IMR-90 (cell line): ENCODE results near the gene HDAC3. TPM values are rescaled to one million over a fixed set of nuclear protein-coding genes. Genes with fewer than 3 reads are reported as not detected.

Experiments used
- ATAC-seq: fragments of 200-7000 bp; cut with Tn5 transposase; 2 replicates; pipeline ENCODE4 v1.9.1; 2020; ENCODE audit warnings: low read depth, mild to moderate bottlenecking, moderate library complexity
- BruUV-seq: library from RNA; stranded (reverse); fragments of 400-500 nt; replicated peaks from 2 replicates; lab custom pipeline; 2021; lab: Mats Ljungman, UMichigan
- CTCF ChIA-PET: fragments of 300-600 bp; formaldehyde crosslinking; extraction: SDS; loops from one replicate; lab custom pipeline; 2021; ENCODE audit warnings: antibody characterized with exemption; lab: Yijun Ruan, JAX
- POLR2A ChIA-PET: fragments of 300-600 bp; sonication (Branson Sonifier 250); formaldehyde crosslinking; loops from one replicate; lab custom pipeline; 2022; ENCODE audit warnings: antibody characterized with exemption; ENCODE audit not compliant: unreplicated experiment; lab: Charles Lee
- DNase-seq: peaks from one replicate; pipeline ENCODE4 v3.0.0; 2013
- H2AFZ ChIP-seq: replicated peaks from 2 replicates; pipeline ENCODE3; 2013; ENCODE audit warnings: low read length, mild to moderate bottlenecking; ENCODE audit not compliant: poor library complexity
- H2AK5ac ChIP-seq: 2 replicates; pipeline ENCODE4 v1.6.1; 2013; ENCODE audit warnings: low read depth, low read length, inconsistent platforms
- H2AK9ac ChIP-seq: replicated peaks from 2 replicates; pipeline ENCODE3; 2013; ENCODE audit warnings: mild to moderate bottlenecking, low read depth, low read length, moderate library complexity; ENCODE audit not compliant: poor library complexity
- H2BK120ac ChIP-seq: 2 replicates; pipeline ENCODE4 v1.6.1; 2013; ENCODE audit warnings: low read depth, low read length, inconsistent platforms
- H2BK15ac ChIP-seq: 3 replicates; pipeline ENCODE4 v1.6.1; 2013; ENCODE audit warnings: low read depth, low read length, inconsistent platforms
- H2BK20ac ChIP-seq: 2 replicates; pipeline ENCODE4 v1.6.1; 2013; ENCODE audit warnings: low read depth, mild to moderate bottlenecking, inconsistent platforms, low read length, moderate library complexity
- H2BK5ac ChIP-seq: 2 replicates; pipeline ENCODE4 v1.6.1; 2013; ENCODE audit warnings: mild to moderate bottlenecking, low read depth, low read length, inconsistent platforms; ENCODE audit not compliant: poor library complexity, severe bottlenecking
- H3K14ac ChIP-seq: replicated peaks from 2 replicates; pipeline ENCODE4 v1.6.1; 2013; ENCODE audit warnings: low read depth, low read length, inconsistent platforms
- H3K18ac ChIP-seq: 2 replicates; pipeline ENCODE4 v1.6.1; 2013; ENCODE audit warnings: low read depth, low read length, control low read depth
- H3K23ac ChIP-seq: 2 replicates; pipeline ENCODE4 v1.6.1; 2013; ENCODE audit warnings: low read depth, low read length, inconsistent platforms
- H3K27ac ChIP-seq: 2 replicates; pipeline ENCODE4 v1.5.1; 2013; ENCODE audit warnings: mild to moderate bottlenecking, control low read depth, low read length; ENCODE audit not compliant: insufficient read depth
- H3K27me3 ChIP-seq: 2 replicates; pipeline ENCODE4 v1.6.1; 2013; ENCODE audit warnings: low read length; ENCODE audit not compliant: control insufficient read depth, insufficient read depth
- H3K36me3 ChIP-seq: 2 replicates; pipeline ENCODE4 v1.6.1; 2013; ENCODE audit warnings: low read length, mixed read lengths; ENCODE audit not compliant: control insufficient read depth, insufficient read depth
- H3K4ac ChIP-seq: 2 replicates; pipeline ENCODE4 v1.6.1; 2013; ENCODE audit warnings: low read depth, low read length, inconsistent platforms
- H3K4me1 ChIP-seq: 2 replicates; pipeline ENCODE4 v1.6.1; 2013; ENCODE audit warnings: low read length, mixed read lengths; ENCODE audit not compliant: control insufficient read depth, insufficient read depth
- H3K4me2 ChIP-seq: 2 replicates; pipeline ENCODE4 v1.6.1; 2013; ENCODE audit warnings: low read depth, mild to moderate bottlenecking, control low read depth, low read length, moderate library complexity
- H3K4me3 ChIP-seq: 2 replicates; pipeline ENCODE4 v1.5.1; 2013; ENCODE audit warnings: low read depth, mild to moderate bottlenecking, control low read depth, low read length, moderate library complexity; ENCODE audit not compliant: insufficient read depth
- H3K56ac ChIP-seq: 2 replicates; pipeline ENCODE4 v1.6.1; 2013; ENCODE audit warnings: low read length, inconsistent platforms; ENCODE audit not compliant: insufficient read depth; ENCODE audit errors: extremely low read depth
- H3K79me1 ChIP-seq, 2 experiments: 2 replicates each; pipeline ENCODE4 v1.6.1; 2013; ENCODE audit warnings: low read length in 2 of 2, inconsistent platforms in 1 of 2, low read depth in 1 of 2
- H3K9ac ChIP-seq: 2 replicates; pipeline ENCODE4 v1.6.1; 2013; ENCODE audit warnings: low read depth, low read length, control low read depth
- H3K9me1 ChIP-seq: 2 replicates; pipeline ENCODE4 v1.6.1; 2013; ENCODE audit warnings: low read length, inconsistent platforms; ENCODE audit not compliant: insufficient read depth
- H3K9me3 ChIP-seq: 2 replicates; pipeline ENCODE4 v1.6.1; 2013; ENCODE audit warnings: low read length; ENCODE audit not compliant: control insufficient read depth, insufficient read depth
- H4K20me1 ChIP-seq: 2 replicates; pipeline ENCODE4 v1.6.1; 2013; ENCODE audit warnings: low read length, inconsistent platforms; ENCODE audit not compliant: insufficient read depth
- H4K5ac ChIP-seq: 2 replicates; pipeline ENCODE4 v1.6.1; 2013; ENCODE audit warnings: mild to moderate bottlenecking, low read depth, low read length, control low read depth
- H4K8ac ChIP-seq, 2 experiments: 2 replicates each; pipeline ENCODE4 v1.6.1; 2013; ENCODE audit warnings: low read depth in 2 of 2, low read length in 2 of 2, control low read depth in 1 of 2, inconsistent platforms in 1 of 2
- H4K91ac ChIP-seq: 2 replicates; pipeline ENCODE4 v1.6.1; 2013; ENCODE audit warnings: low read depth, low read length, inconsistent platforms; ENCODE audit not compliant: insufficient read depth
- MAFK ChIP-seq: IDR thresholded peaks from 2 replicates; pipeline ENCODE4 v1.6.1; 2012; ENCODE audit warnings: low read depth, low read length, improper control_type of control experiment
- MAZ ChIP-seq: IDR thresholded peaks from 2 replicates; pipeline ENCODE4 v1.6.1; 2012; ENCODE audit warnings: low read depth, mild to moderate bottlenecking, low read length, improper control_type of control experiment, moderate library complexity, borderline replicate concordance
- MXI1 ChIP-seq: IDR thresholded peaks from 2 replicates; pipeline ENCODE4 v1.6.1; 2012; ENCODE audit warnings: low read depth, mild to moderate bottlenecking, low read length, moderate library complexity, borderline replicate concordance
- NFE2L2 ChIP-seq: fragments of 150-350 bp; IDR thresholded peaks from 2 replicates; pipeline ENCODE4 v1.6.1; 2016; ENCODE audit warnings: low read depth, mild to moderate bottlenecking, low read length
- POLR2A ChIP-seq: IDR thresholded peaks from 2 replicates; pipeline ENCODE4 v1.6.1; 2012; ENCODE audit warnings: mild to moderate bottlenecking, low read depth, low read length
- SMC3 ChIP-seq: fragments of 150-350 bp; IDR thresholded peaks from 2 replicates; pipeline ENCODE4 v1.6.1; 2016; ENCODE audit warnings: low read depth, mild to moderate bottlenecking, antibody characterized with exemption, low read length, moderate library complexity
- USF2 ChIP-seq: fragments of 150-350 bp; IDR thresholded peaks from 2 replicates; pipeline ENCODE4 v1.6.1; 2017; ENCODE audit warnings: mild to moderate bottlenecking, antibody characterized with exemption, low read length, low read depth
- WGBS, 2 experiments: methylation state at CpG; one replicate each; pipeline versions ENCODE4 v1.1.5 to v1.1.7; 2013; ENCODE audit warnings: missing lambda C conversion rate in 2 of 2; ENCODE audit not compliant: insufficient read length in 1 of 2; ENCODE audit errors: extremely low coverage in 2 of 2; 5-methylcytosine and 5-hydroxymethylcytosine counted together
- dilution Hi-C: fragments of 300-500 bp; cut with HindIII; formaldehyde crosslinking; loops from one replicate; pipeline ENCODE4 v1.14.3; 2018; ENCODE audit warnings: low sequenced_read_pairs; ENCODE audit not compliant: unreplicated experiment
- in situ Hi-C: fragments of 300-500 bp; cut with MboI; formaldehyde crosslinking; loops from 3 replicates; pipeline ENCODE4 v1.14.3; 2019; ENCODE audit warnings: low sequenced_read_pairs, inconsistent platforms, mixed read lengths
- intact Hi-C: fragments of 100-400 bp; cut with micrococcal nuclease; formaldehyde crosslinking; loops from 2 replicates; pipeline ENCODE4 v1.10.0; 2022
- polyA plus RNA-seq, 3 experiments: library from polyadenylated mRNA; depleted of rRNA; stranded (reverse); fragments of >200 nt; gene quantifications; 2 replicates each; pipeline ENCODE4 v1.2.3, GENCODE V29; 2012; ENCODE audit warnings: low replicate concordance in 1 of 3
- total RNA-seq: library from RNA; depleted of rRNA; stranded (reverse); fragments of >200 nt; gene quantifications from 2 replicates; pipeline ENCODE4 v1.2.3, GENCODE V29; 2012

Gene HDAC3
- total and polyA plus RNA-seq, 2 of the 4 experiments (the other 2 are of a cell fraction): 84.2 to 89.7 TPM

GRCh38 chr5:141675672-141676071, 39.0 kb upstream of the HDAC3 start:
- no peak for ATAC-seq
- H2AK5ac ChIP-seq: no peak overlapping the region
- no peaks in the 10 kb centered on the region for H3K27me3 ChIP-seq
- no peak overlapping the region for H3K23ac ChIP-seq
- ChIA-PET CTCF (interaction anchor here (0.6 to 1.0 kb wide), 2 partner anchors 16 to 18 kb away, joined by 3 to 4 read pairs; no protein-coding TSS in a partner anchor), POLR2A (no interaction called here)
- no peak overlapping the region for H2BK5ac ChIP-seq
- no peak for DNase-seq
- peaks cover 5% of the 10 kb centered on the region for H3K4me1 ChIP-seq
- peaks cover 9% of the 10 kb centered on the region for H3K9me1 ChIP-seq
- no peak overlapping the region for H4K8ac ChIP-seq
- no peak overlapping the region for H3K4me2 ChIP-seq
- in situ Hi-C loops (loop anchor here (25.0 kb wide), 1 partner anchor 437 kb away; the partner anchor contains the start of gene NDFIP1), intact Hi-C loops (no loop called here), dilution Hi-C loops (no loop called here)
- no peaks in the 10 kb centered on the region for H4K20me1 ChIP-seq
- H3K9me3 ChIP-seq: no peaks in the 10 kb centered on the region
- peaks cover 19% of the 10 kb centered on the region for H3K36me3 ChIP-seq
- no peak overlapping the region for H2AFZ ChIP-seq
- 86% methylated on average over 1 of the region's 4 CpGs; no CpG with 5 or more reads in 1 of the 2 experiments for WGBS, 2 experiments
- H3K4ac ChIP-seq: no peak overlapping the region
- BruUV-seq: no TSS peak
- H3K79me1 ChIP-seq: peaks cover 10 to 16% of the 10 kb centered on the region in 2 experiments
- no peak overlapping the region for H3K27ac ChIP-seq
- no peak overlapping the region for H3K14ac ChIP-seq
- no peak overlapping the region for H3K18ac ChIP-seq
- H3K4me3 ChIP-seq: no peak overlapping the region
- no peak overlapping the region for H3K56ac ChIP-seq
- no peak overlapping the region for H2BK15ac ChIP-seq
- no peak overlapping the region for H2BK20ac ChIP-seq
- no peak overlapping the region for H4K91ac ChIP-seq
- no peak overlapping the region for H4K5ac ChIP-seq
- TF ChIP-seq USF2 (no peak), SMC3 (no peak), NFE2L2 (no peak), POLR2A (no peak), MAZ (no peak), MAFK (no peak), MXI1 (no peak)
- H3K9ac ChIP-seq: no peak overlapping the region
- H2BK120ac ChIP-seq: no peak overlapping the region
- H2AK9ac ChIP-seq: no peak overlapping the region
